Duodenal mucosa (tissue), 2 donors: ENCODE data around the gene NUP88.

Experiments
- H3K27ac ChIP-seq: one replicate; pipeline ENCODE4 v1.7.0; 2013; ENCODE audit warnings: low read depth, low read length
- H3K27me3 ChIP-seq, 2 donors: one replicate each; pipeline ENCODE4 v1.7.0; 2013; ENCODE audit warnings: low read length in 2 of 2, control low read depth in 1 of 2; ENCODE audit not compliant: insufficient read depth in 2 of 2, control insufficient read depth in 1 of 2
- H3K36me3 ChIP-seq, 2 donors: one replicate each; pipeline ENCODE4 v1.7.0; 2013; ENCODE audit warnings: low read length in 2 of 2, control low read depth in 1 of 2; ENCODE audit not compliant: insufficient read depth in 2 of 2, control insufficient read depth in 1 of 2
- H3K4me1 ChIP-seq, 2 donors: one replicate each; pipeline ENCODE4 v1.7.0; 2013; ENCODE audit warnings: low read length in 2 of 2, control low read depth in 1 of 2; ENCODE audit not compliant: insufficient read depth in 2 of 2, control insufficient read depth in 1 of 2
- H3K4me3 ChIP-seq, 2 donors: one replicate each; pipeline ENCODE4 v1.7.0; 2013; ENCODE audit warnings: low read length in 2 of 2, low read depth in 1 of 2
- H3K9ac ChIP-seq, 2 donors: one replicate each; pipeline ENCODE4 v1.7.0; 2013; ENCODE audit warnings: low read length in 2 of 2, low read depth in 1 of 2
- H3K9me3 ChIP-seq, 2 donors: one replicate each; pipeline ENCODE4 v1.7.0; 2013; ENCODE audit warnings: low read length in 2 of 2, control low read depth in 1 of 2; ENCODE audit not compliant: control insufficient read depth in 1 of 2

Gene NUP88

GRCh38 chr17:5361426-5361825 lies 58.0 kb downstream of the NUP88 start:
- H3K27ac ChIP-seq = no peak overlapping the region
- H3K9ac ChIP-seq = no peak overlapping the region
- no peaks in the 10 kb centered on the region for H3K27me3 ChIP-seq
- no peaks in the 10 kb centered on the region for H3K9me3 ChIP-seq
- peaks cover 32 to 60% of the 10 kb centered on the region in 2 donors for H3K36me3 ChIP-seq
- H3K4me3 ChIP-seq = no peak overlapping the region
- no peaks in the 10 kb centered on the region for H3K4me1 ChIP-seq

- peaks cover 9 to 68% of the 10 kb centered on the region in 2 donors for H3K36me3 ChIP-seq
- H3K9me3 ChIP-seq = no peaks in the 10 kb centered on the region
- H3K4me1 ChIP-seq = no peaks in the 10 kb centered on the region
- no peak overlapping the region for H3K9ac ChIP-seq
- no peaks in the 10 kb centered on the region for H3K27me3 ChIP-seq
- no peak overlapping the region for H3K4me3 ChIP-seq
- no peak overlapping the region for H3K27ac ChIP-seq
Measured at GRCh38 chr17:5355421-5356129, 63.9 kb downstream of the NUP88 start.

GRCh38 chr17:5354886-5355415 lies 64.5 kb downstream of the NUP88 start:
- Histone ChIP-seq H3K27ac (no peak overlapping the region), H3K36me3 (peaks cover 8 to 69% of the 10 kb centered on the region in 2 donors)

GRCh38 chr17:5354310-5354709 lies 65.2 kb downstream of the NUP88 start:
- H3K4me1 ChIP-seq = no peaks in the 10 kb centered on the region
- H3K9ac ChIP-seq = no peak overlapping the region
- H3K27ac ChIP-seq = no peak overlapping the region
- no peak overlapping the region for H3K4me3 ChIP-seq
- H3K9me3 ChIP-seq = no peaks in the 10 kb centered on the region
- H3K36me3 ChIP-seq = peaks cover 8 to 68% of the 10 kb centered on the region in 2 donors
- H3K27me3 ChIP-seq = no peaks in the 10 kb centered on the region

More at GRCh38 chr17:5354886-5355415, 64.5 kb downstream of the NUP88 start:
- Histone ChIP-seq H3K4me1 (no peaks in the 10 kb centered on the region), H3K9ac (no peak overlapping the region), H3K27me3 (no peaks in the 10 kb centered on the region), H3K9me3 (no peaks in the 10 kb centered on the region), H3K4me3 (no peak overlapping the region)

GRCh38 chr17:5352681-5353289 lies 66.7 kb downstream of the NUP88 start:
- no peaks in the 10 kb centered on the region for H3K27me3 ChIP-seq
- H3K36me3 ChIP-seq = peaks cover 18 to 64% of the 10 kb centered on the region in 2 donors
- H3K9ac ChIP-seq = no peak overlapping the region
- H3K4me1 ChIP-seq = no peaks in the 10 kb centered on the region
- no peaks in the 10 kb centered on the region for H3K9me3 ChIP-seq
- no peak overlapping the region for H3K4me3 ChIP-seq
- no peak overlapping the region for H3K27ac ChIP-seq

GRCh38 chr17:5344914-5345313 lies 74.5 kb downstream of the NUP88 start:
- no peaks in the 10 kb centered on the region for H3K4me1 ChIP-seq
- no peak overlapping the region for H3K27ac ChIP-seq
- H3K4me3 ChIP-seq = no peak overlapping the region
- no peaks in the 10 kb centered on the region for H3K9me3 ChIP-seq
- H3K27me3 ChIP-seq = no peaks in the 10 kb centered on the region
- H3K36me3 ChIP-seq = peaks cover 15 to 27% of the 10 kb centered on the region in 2 donors
- H3K9ac ChIP-seq = no peak overlapping the region
